GM23338 (cell line): ENCODE results near the gene SGO1. TPM values are rescaled to one million over a fixed set of nuclear protein-coding genes. Genes with fewer than 3 reads are reported as not detected.

Source experiments
- ATAC-seq: fragments of 200-7000 bp; cut with Tn5 transposase; 3 replicates; pipeline ENCODE4 v1.9.1; 2020
- DNase-seq: peaks from one replicate; pipeline ENCODE4 v3.0.0-alpha.2; 2015; ENCODE audit warnings: low spot score
- H2AFZ ChIP-seq: fragments of 200-600 bp; sonication (generic); 2 replicates; pipeline ENCODE4 v1.8.0; 2016; ENCODE audit warnings: antibody characterized with exemption, mild to moderate bottlenecking, moderate library complexity
- H3F3A ChIP-seq: fragments of 200-600 bp; sonication (generic); replicated peaks from 2 replicates; pipeline ENCODE4 v1.8.0; 2017; ENCODE audit warnings: antibody characterized with exemption, mixed run types, low read depth
- H3K27ac ChIP-seq: fragments of 200-600 bp; sonication (generic); 2 replicates; pipeline ENCODE4 v1.6.1; 2016; ENCODE audit warnings: low read depth
- H3K27me3 ChIP-seq: fragments of 200-600 bp; sonication (generic); 2 replicates; pipeline ENCODE4 v1.8.0; 2016; ENCODE audit warnings: mild to moderate bottlenecking, mixed run types, moderate library complexity; ENCODE audit not compliant: insufficient read depth
- H3K36me3 ChIP-seq: fragments of 200-600 bp; sonication (generic); 2 replicates; pipeline ENCODE4 v1.8.0; 2016; ENCODE audit warnings: mild to moderate bottlenecking; ENCODE audit not compliant: insufficient read depth
- H3K4me1 ChIP-seq: fragments of 200-600 bp; sonication (generic); 2 replicates; pipeline ENCODE4 v1.8.0; 2016; ENCODE audit warnings: mild to moderate bottlenecking, moderate library complexity; ENCODE audit not compliant: insufficient read depth
- H3K4me2 ChIP-seq: fragments of 200-600 bp; sonication (generic); 2 replicates; pipeline ENCODE4 v1.7.1; 2017; ENCODE audit warnings: mixed run types
- H3K4me3 ChIP-seq: fragments of 200-600 bp; sonication (generic); 2 replicates; pipeline ENCODE4 v1.6.1; 2016; ENCODE audit warnings: mixed run types
- H3K79me2 ChIP-seq: fragments of 200-600 bp; sonication (generic); replicated peaks from 2 replicates; pipeline ENCODE4 v1.8.0; 2017; ENCODE audit warnings: mild to moderate bottlenecking; ENCODE audit not compliant: insufficient read depth
- H3K9me2 ChIP-seq: fragments of 200-600 bp; sonication (generic); 2 replicates; pipeline ENCODE4 v1.8.0; 2017; ENCODE audit not compliant: insufficient read depth
- H4K20me1 ChIP-seq: fragments of 200-600 bp; sonication (generic); replicated peaks from 2 replicates; pipeline ENCODE4 v1.8.0; 2017; ENCODE audit warnings: mild to moderate bottlenecking; ENCODE audit not compliant: insufficient read depth
- H3K27ac Mint-ChIP-seq: 2 replicates; pipeline ENCODE4 v1.8.0; 2020; ENCODE audit warnings: inconsistent platforms, mild to moderate bottlenecking, moderate library complexity, mixed read lengths
- H3K27me3 Mint-ChIP-seq: 3 replicates; pipeline ENCODE4 v1.8.0; 2022; ENCODE audit warnings: low read depth, mild to moderate bottlenecking, moderate library complexity, mixed read lengths, inconsistent platforms; ENCODE audit not compliant: insufficient read depth, poor library complexity
- H3K36me3 Mint-ChIP-seq: 3 replicates; pipeline ENCODE4 v1.8.0; 2021; ENCODE audit warnings: low read depth, mild to moderate bottlenecking, inconsistent platforms, moderate library complexity, mixed read lengths
- H3K4me1 Mint-ChIP-seq: 3 replicates; pipeline ENCODE4 v1.8.0; 2020; ENCODE audit warnings: mild to moderate bottlenecking, inconsistent platforms, mixed read lengths
- H3K4me3 Mint-ChIP-seq: 3 replicates; pipeline ENCODE4 v1.8.0; 2021; ENCODE audit warnings: moderate library complexity, mild to moderate bottlenecking, inconsistent platforms, mixed read lengths
- H3K9me3 Mint-ChIP-seq: 3 replicates; pipeline ENCODE4 v1.8.0; 2020; ENCODE audit warnings: moderate library complexity, mild to moderate bottlenecking, inconsistent platforms, mixed read lengths
- CREB1 ChIP-seq: fragments of 250-450 bp; sonication (Bioruptor Pico); IDR thresholded peaks from 2 replicates; pipeline ENCODE4 v1.5.0; 2020; ENCODE audit warnings: low read depth, mild to moderate bottlenecking, moderate library complexity
- CTCF ChIP-seq, 2 experiments: fragments of 200-600 bp in 1 of 2; sonication (generic) in 1 of 2; conservative IDR thresholded peaks; 2 replicates each; pipeline versions ENCODE4 v1.5.1 to v1.6.1; 2016 to 2017; ENCODE audit warnings: antibody characterized with exemption in 2 of 2, low read depth in 2 of 2, mild to moderate bottlenecking in 2 of 2, moderate library complexity in 1 of 2
- EZH2 ChIP-seq: fragments of 200-600 bp; sonication (generic); IDR thresholded peaks from one replicate; pipeline ENCODE4 v1.8.0; 2017; ENCODE audit warnings: antibody characterized with exemption, mild to moderate bottlenecking, low read depth; ENCODE audit not compliant: unreplicated experiment
- EZH2phosphoT487 ChIP-seq: fragments of 200-600 bp; sonication (generic); IDR thresholded peaks from one replicate; pipeline ENCODE4 v1.8.1; 2018; ENCODE audit warnings: antibody characterized with exemption; ENCODE audit not compliant: unreplicated experiment
- NANOG ChIP-seq: IDR thresholded peaks from 2 replicates; pipeline ENCODE4 v1.6.1; 2016; ENCODE audit warnings: antibody characterized with exemption, borderline replicate concordance
- POLR2AphosphoS5 ChIP-seq: IDR thresholded peaks from 2 replicates; pipeline ENCODE4 v1.6.1; 2016; ENCODE audit warnings: antibody characterized with exemption, low read depth
- ZNF114 ChIP-seq: fragments of 250-450 bp; sonication (Bioruptor Pico); IDR thresholded peaks from 2 replicates; pipeline ENCODE4 v1.5.0; 2020; ENCODE audit warnings: mild to moderate bottlenecking, moderate library complexity
- ZNF331 ChIP-seq: fragments of 250-450 bp; sonication (Bioruptor Pico); IDR thresholded peaks from 2 replicates; pipeline ENCODE4 v1.5.0; 2020; ENCODE audit warnings: low read depth, mild to moderate bottlenecking, moderate library complexity
- polyA plus RNA-seq: library from polyadenylated mRNA; unstranded; fragments of >200 nt; fragmentation: Nextera tagmentation; extraction: Ambion mirVana; gene quantifications from 2 replicates; pipeline ENCODE4 v1.2.1, GENCODE V29; 2016
- total RNA-seq: library from RNA; depleted of rRNA; stranded (reverse); fragments of >200 nt; shearing (Covaris generic); gene quantifications from 2 replicates; pipeline ENCODE4 v1.2.3, GENCODE V29; 2014
- TF ChIP-seq, protein P1 (sequence below): IDR thresholded peaks from one replicate; pipeline ENCODE4 v1.6.1; 2018; ENCODE audit warnings: antibody characterized with exemption; ENCODE audit not compliant: unreplicated experiment
- TF ChIP-seq, protein P2 (sequence below): IDR thresholded peaks from 2 replicates; pipeline ENCODE4 v1.6.1; 2016; ENCODE audit warnings: antibody characterized with exemption

Gene SGO1
- total and polyA plus RNA-seq, 2 experiments from 2014 or later: 33.0 to 128 TPM

DNA sequence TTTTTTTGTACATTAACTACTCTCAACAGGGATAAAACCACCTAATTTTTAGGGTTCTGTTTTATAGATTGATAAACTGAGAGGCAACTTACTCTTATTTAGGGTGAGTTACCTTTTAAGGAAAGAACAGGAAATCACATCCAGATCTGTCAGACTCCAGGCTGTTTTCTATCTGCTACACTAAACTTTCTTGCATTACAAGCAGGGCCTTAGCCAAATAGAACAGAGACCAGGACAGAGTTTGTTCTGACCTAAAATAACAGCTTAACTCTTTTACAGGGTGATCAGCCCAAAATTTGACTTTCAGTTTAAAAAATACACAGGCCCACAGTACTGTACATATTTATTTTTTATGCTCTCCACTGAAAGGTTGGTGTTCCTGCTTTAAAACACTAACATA is 38.6 kb downstream of the SGO1 start:
- Histone ChIP-seq H3K27me3 (no peaks in the 10 kb centered on the region), H3K79me2 (no peaks in the 10 kb centered on the region), H3F3A (no peaks in the 10 kb centered on the region), H3K4me1 (no peaks in the 10 kb centered on the region), H3K36me3 (no peaks in the 10 kb centered on the region), H4K20me1 (no peaks in the 10 kb centered on the region; the same call in 1 of the 2 replicates), H3K4me3 (no peak overlapping the region), H3K9me2 (no peaks in the 10 kb centered on the region), H3K4me2 (no peak overlapping the region), H3K27ac (no peak overlapping the region), H2AFZ (no peak overlapping the region)
- Mint-ChIP-seq H3K9me3 (no peaks in the 10 kb centered on the region), H3K4me1 (peaks cover under 1% of the 10 kb centered on the region; the same call in 2 of the 3 replicates), H3K36me3 (no peaks in the 10 kb centered on the region), H3K27me3 (no peaks in the 10 kb centered on the region), H3K4me3 (no peak overlapping the region), H3K27ac (no peak overlapping the region)
- TF ChIP-seq CREB1 (CRISPR knock-in tag) (no peak), NANOG (no peak), EZH2 (no peak), ZNF114 (CRISPR knock-in tag) (no peak), POLR2AphosphoS5 (no peak), ZNF331 (CRISPR knock-in tag) (no peak), CTCF (conservative IDR thresholded peaks at IDR 0.05; ENCODE audit: low read depth in 2 of 2) (no peak)
- TF ChIP-seq, protein P1, sequence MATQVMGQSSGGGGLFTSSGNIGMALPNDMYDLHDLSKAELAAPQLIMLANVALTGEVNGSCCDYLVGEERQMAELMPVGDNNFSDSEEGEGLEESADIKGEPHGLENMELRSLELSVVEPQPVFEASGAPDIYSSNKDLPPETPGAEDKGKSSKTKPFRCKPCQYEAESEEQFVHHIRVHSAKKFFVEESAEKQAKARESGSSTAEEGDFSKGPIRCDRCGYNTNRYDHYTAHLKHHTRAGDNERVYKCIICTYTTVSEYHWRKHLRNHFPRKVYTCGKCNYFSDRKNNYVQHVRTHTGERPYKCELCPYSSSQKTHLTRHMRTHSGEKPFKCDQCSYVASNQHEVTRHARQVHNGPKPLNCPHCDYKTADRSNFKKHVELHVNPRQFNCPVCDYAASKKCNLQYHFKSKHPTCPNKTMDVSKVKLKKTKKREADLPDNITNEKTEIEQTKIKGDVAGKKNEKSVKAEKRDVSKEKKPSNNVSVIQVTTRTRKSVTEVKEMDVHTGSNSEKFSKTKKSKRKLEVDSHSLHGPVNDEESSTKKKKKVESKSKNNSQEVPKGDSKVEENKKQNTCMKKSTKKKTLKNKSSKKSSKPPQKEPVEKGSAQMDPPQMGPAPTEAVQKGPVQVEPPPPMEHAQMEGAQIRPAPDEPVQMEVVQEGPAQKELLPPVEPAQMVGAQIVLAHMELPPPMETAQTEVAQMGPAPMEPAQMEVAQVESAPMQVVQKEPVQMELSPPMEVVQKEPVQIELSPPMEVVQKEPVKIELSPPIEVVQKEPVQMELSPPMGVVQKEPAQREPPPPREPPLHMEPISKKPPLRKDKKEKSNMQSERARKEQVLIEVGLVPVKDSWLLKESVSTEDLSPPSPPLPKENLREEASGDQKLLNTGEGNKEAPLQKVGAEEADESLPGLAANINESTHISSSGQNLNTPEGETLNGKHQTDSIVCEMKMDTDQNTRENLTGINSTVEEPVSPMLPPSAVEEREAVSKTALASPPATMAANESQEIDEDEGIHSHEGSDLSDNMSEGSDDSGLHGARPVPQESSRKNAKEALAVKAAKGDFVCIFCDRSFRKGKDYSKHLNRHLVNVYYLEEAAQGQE: no peak
- TF ChIP-seq, protein P2, sequence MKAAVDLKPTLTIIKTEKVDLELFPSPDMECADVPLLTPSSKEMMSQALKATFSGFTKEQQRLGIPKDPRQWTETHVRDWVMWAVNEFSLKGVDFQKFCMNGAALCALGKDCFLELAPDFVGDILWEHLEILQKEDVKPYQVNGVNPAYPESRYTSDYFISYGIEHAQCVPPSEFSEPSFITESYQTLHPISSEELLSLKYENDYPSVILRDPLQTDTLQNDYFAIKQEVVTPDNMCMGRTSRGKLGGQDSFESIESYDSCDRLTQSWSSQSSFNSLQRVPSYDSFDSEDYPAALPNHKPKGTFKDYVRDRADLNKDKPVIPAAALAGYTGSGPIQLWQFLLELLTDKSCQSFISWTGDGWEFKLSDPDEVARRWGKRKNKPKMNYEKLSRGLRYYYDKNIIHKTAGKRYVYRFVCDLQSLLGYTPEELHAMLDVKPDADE: no peak
- ATAC-seq: no peak
- DNase-seq: no peak

DNA sequence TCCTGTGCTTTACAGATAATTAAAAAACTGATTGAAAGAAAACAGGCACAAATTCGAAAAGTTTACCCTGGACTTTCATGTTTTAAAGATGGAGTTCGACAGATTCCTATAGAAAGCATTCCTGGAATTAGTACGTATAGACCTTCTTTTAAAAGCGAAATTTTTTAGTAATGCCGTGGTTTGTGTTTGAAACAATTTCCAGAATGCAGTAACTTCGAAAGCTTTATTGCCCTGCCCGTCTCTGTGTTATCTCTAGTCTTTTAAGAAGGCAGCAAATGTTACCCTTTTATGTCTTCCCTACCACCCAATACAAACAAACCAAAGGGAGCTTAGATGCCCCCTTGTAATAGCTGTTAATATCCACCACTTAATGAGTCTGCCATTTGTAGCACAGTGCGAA is 39.7 kb downstream of the SGO1 start:
- no peaks in the 10 kb centered on the region; the same call in 1 of the 2 replicates for H3K4me1 ChIP-seq
- H3K4me3 Mint-ChIP-seq: no peak overlapping the region
- H3K9me3 Mint-ChIP-seq: no peaks in the 10 kb centered on the region
- H3K27me3 Mint-ChIP-seq: no peaks in the 10 kb centered on the region
- no peaks in the 10 kb centered on the region for H3K36me3 Mint-ChIP-seq
- H3K4me2 ChIP-seq: no peak overlapping the region
- no peak overlapping the region for H3K27ac Mint-ChIP-seq
- ATAC-seq (no peak), DNase-seq (no peak)
- H3K27me3 ChIP-seq: no peaks in the 10 kb centered on the region
- no peaks in the 10 kb centered on the region for H3F3A ChIP-seq
- H3K4me3 ChIP-seq: no peak overlapping the region
- no peak overlapping the region for H3K27ac ChIP-seq
- H4K20me1 ChIP-seq: no peaks in the 10 kb centered on the region
- H3K4me1 Mint-ChIP-seq: peaks cover 10% of the 10 kb centered on the region
- TF ChIP-seq EZH2phosphoT487 (no peak), CTCF (conservative IDR thresholded peaks at IDR 0.05; ENCODE audit: low read depth in 2 of 2) (no peak)
- H3K9me2 ChIP-seq: no peaks in the 10 kb centered on the region
- H2AFZ ChIP-seq: no peak overlapping the region
- H3K79me2 ChIP-seq: no peaks in the 10 kb centered on the region
- no peaks in the 10 kb centered on the region for H3K36me3 ChIP-seq
